Smooth muscle cell (in vitro differentiated cells): ENCODE measurements around the gene IER5. TPM values are rescaled to one million over a fixed set of nuclear protein-coding genes. Genes with fewer than 3 reads are reported as not detected.
A peak's percentile ranks its signal among the peaks of the same experiment; 100 is the strongest.

Experiments
- DNase-seq: peaks from one replicate; lab custom pipeline; 2025; ENCODE audit not compliant: unreplicated experiment; lab: John Stamatoyannopoulos, UW
- H2AFZ ChIP-seq: fragments of 200-600 bp; sonication (generic); 2 replicates; pipeline ENCODE4 v1.6.0; 2016; ENCODE audit warnings: antibody characterized with exemption, low read depth, mild to moderate bottlenecking
- H3F3A ChIP-seq: fragments of 200-600 bp; sonication (generic); 2 replicates; pipeline ENCODE4 v1.6.0; 2017; ENCODE audit warnings: antibody characterized with exemption, low read depth
- H3K27ac ChIP-seq: fragments of 200-600 bp; sonication (generic); 2 replicates; pipeline ENCODE4 v1.5.1; 2016; ENCODE audit warnings: low read depth, mild to moderate bottlenecking
- H3K27me3 ChIP-seq: fragments of 200-600 bp; sonication (generic); 2 replicates; pipeline ENCODE4 v1.6.1; 2016; ENCODE audit warnings: low read depth, mild to moderate bottlenecking
- H3K36me3 ChIP-seq: fragments of 200-600 bp; sonication (generic); 2 replicates; pipeline ENCODE4 v1.5.1; 2016; ENCODE audit warnings: low read depth
- H3K4me1 ChIP-seq: fragments of 200-600 bp; sonication (generic); 2 replicates; pipeline ENCODE4 v1.5.1; 2016; ENCODE audit warnings: low read depth
- H3K4me2 ChIP-seq: fragments of 200-600 bp; sonication (generic); 2 replicates; pipeline ENCODE4 v1.6.0; 2016; ENCODE audit warnings: mild to moderate bottlenecking
- H3K4me3 ChIP-seq: fragments of 200-600 bp; sonication (generic); 2 replicates; pipeline ENCODE4 v1.5.1; 2016; ENCODE audit warnings: mild to moderate bottlenecking
- H3K79me2 ChIP-seq: fragments of 200-600 bp; sonication (generic); 2 replicates; pipeline ENCODE4 v1.6.0; 2016; ENCODE audit warnings: low read depth, mild to moderate bottlenecking
- H3K9ac ChIP-seq: fragments of 200-600 bp; sonication (generic); 2 replicates; pipeline ENCODE4 v1.6.0; 2016; ENCODE audit warnings: low read depth
- H3K9me3 ChIP-seq: fragments of 200-600 bp; sonication (generic); replicated peaks from 2 replicates; pipeline ENCODE4 v1.5.1; 2016; ENCODE audit warnings: low read depth
- H4K20me1 ChIP-seq: fragments of 200-600 bp; sonication (generic); 2 replicates; pipeline ENCODE4 v1.6.0; 2016; ENCODE audit warnings: low read depth
- WGBS: methylation state at CpG from one replicate; pipeline ENCODE4 v1.1.7; 2016; ENCODE audit warnings: low lambda C conversion rate; 5-methylcytosine and 5-hydroxymethylcytosine counted together
- polyA plus RNA-seq: library from polyadenylated mRNA; unstranded; fragments of >200 nt; fragmentation: Nextera tagmentation; extraction: Ambion mirVana; gene quantifications from 2 replicates; pipeline ENCODE4 v1.2.1, GENCODE V29; 2016
- total RNA-seq: library from RNA; depleted of rRNA; stranded (reverse); fragments of >200 nt; gene quantifications from 2 replicates; pipeline ENCODE4 v1.2.3, GENCODE V29; 2014
- TF ChIP-seq, protein P1 (sequence below): fragments of 200-600 bp; sonication (generic); IDR thresholded peaks from 2 replicates; pipeline ENCODE4 v1.5.1; 2017; ENCODE audit warnings: borderline replicate concordance, mild to moderate bottlenecking, antibody characterized with exemption; ENCODE audit not compliant: insufficient read depth, poor library complexity, severe bottlenecking

The IER5 gene
- total and polyA plus RNA-seq, 2 experiments from 2014 or later, result 35.1 to 39.9 TPM

DNA sequence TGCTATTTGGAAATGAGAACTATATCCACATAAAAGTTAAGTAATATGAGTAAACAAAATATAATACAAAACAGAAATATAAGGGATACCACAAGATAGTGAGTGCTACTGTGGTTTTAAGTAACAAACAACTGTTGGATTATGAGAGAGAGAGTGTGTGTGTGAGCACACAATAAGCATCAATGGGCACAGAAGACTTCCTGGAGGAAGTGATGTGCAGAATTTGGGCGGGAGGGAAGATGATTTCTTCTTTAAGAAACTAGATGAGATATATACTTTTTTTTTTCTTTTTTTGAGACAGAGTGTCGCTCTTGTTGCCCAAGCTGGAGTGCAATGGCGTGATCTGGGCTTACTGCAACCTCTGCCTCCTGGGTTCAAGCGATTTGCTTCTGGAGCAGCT is 7.9 kb upstream of the IER5 start:
- H3K79me2 ChIP-seq, result no peaks in the 10 kb centered on the region
- H3K9ac ChIP-seq, result no peak overlapping the region
- TF ChIP-seq, protein P1, sequence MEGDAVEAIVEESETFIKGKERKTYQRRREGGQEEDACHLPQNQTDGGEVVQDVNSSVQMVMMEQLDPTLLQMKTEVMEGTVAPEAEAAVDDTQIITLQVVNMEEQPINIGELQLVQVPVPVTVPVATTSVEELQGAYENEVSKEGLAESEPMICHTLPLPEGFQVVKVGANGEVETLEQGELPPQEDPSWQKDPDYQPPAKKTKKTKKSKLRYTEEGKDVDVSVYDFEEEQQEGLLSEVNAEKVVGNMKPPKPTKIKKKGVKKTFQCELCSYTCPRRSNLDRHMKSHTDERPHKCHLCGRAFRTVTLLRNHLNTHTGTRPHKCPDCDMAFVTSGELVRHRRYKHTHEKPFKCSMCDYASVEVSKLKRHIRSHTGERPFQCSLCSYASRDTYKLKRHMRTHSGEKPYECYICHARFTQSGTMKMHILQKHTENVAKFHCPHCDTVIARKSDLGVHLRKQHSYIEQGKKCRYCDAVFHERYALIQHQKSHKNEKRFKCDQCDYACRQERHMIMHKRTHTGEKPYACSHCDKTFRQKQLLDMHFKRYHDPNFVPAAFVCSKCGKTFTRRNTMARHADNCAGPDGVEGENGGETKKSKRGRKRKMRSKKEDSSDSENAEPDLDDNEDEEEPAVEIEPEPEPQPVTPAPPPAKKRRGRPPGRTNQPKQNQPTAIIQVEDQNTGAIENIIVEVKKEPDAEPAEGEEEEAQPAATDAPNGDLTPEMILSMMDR, result no peak
- peaks cover 11% of the 10 kb centered on the region for H3K4me1 ChIP-seq
- H3K4me2 ChIP-seq, result no peak overlapping the region
- peaks cover 4% of the 10 kb centered on the region for H3F3A ChIP-seq
- H3K4me3 ChIP-seq, result no peak overlapping the region
- H3K27ac ChIP-seq, result no peak overlapping the region
- no peaks in the 10 kb centered on the region for H3K27me3 ChIP-seq
- H3K9me3 ChIP-seq, result no peaks in the 10 kb centered on the region
- no peak for DNase-seq
- no peak overlapping the region for H2AFZ ChIP-seq
- WGBS, result 91% methylated on average over 4 of the region's 4 CpGs
- H4K20me1 ChIP-seq, result no peaks in the 10 kb centered on the region
- no peaks in the 10 kb centered on the region for H3K36me3 ChIP-seq

DNA sequence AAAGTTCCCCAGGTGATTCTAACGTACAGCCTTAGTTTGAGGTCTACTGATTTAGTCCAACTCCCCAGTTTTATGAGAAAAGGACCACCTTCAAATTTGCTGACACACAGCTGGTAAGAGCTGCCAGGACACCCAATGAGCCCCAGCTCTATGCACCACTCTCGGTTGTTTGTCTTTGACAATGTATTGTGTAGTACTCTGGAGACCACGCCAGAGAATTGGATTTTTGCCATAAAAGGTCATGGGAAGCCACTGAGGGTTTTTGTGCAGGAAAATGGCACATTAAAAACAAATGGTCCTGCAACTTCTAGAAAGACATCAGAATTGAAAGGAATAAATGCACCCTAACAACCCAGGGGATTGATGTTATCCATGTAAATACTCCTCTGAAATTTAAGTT is 7.1 kb upstream of the IER5 start:
- DNase-seq, result no peak
- Histone ChIP-seq H3F3A (peaks cover 4% of the 10 kb centered on the region), H3K9me3 (no peaks in the 10 kb centered on the region), H4K20me1 (no peaks in the 10 kb centered on the region), H3K79me2 (no peaks in the 10 kb centered on the region), H3K4me1 (peaks cover 11% of the 10 kb centered on the region), H3K36me3 (no peaks in the 10 kb centered on the region), H3K9ac (no peak overlapping the region), H3K27me3 (no peaks in the 10 kb centered on the region), H2AFZ (no peak overlapping the region), H3K27ac (no peak overlapping the region), H3K4me2 (no peak overlapping the region), H3K4me3 (no peak overlapping the region)
- TF ChIP-seq, protein P1, result no peak
- 79% methylated on average over 3 of the region's 3 CpGs for WGBS

DNA sequence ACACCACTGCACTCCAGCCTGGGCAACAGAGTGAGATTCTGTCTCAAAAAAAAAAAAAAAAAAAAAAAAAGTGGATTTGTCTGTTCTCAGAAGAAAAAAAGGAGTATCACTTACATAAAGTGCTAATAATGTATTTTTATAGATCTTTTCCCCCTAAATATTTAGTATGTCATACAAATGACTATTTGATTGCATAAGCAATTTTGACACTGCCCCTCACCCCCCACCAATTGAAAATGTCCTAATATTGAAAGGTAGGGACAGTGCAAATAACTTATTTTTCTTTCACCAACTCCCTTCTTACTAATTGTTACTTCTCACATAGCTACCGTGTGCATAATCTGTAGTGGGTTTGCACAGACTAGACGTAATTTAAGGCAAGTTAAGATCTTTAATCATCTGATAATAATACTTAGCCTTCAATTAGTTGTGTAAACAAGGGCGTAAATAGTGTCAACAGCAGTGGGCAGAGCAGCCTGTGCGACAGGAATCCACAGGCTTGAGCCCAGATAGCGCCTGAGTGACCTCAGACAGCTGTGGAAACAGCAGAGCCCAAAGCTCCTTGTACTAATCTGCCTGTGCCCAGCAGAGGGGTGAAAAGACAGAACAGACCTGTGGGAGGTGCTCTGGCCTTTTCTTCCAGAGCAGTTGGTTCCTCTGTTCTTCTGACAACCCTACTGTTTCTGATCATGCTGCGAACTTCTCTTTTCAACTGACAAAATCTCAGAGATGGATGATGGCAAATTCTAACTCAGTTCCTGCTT is 4.5 kb upstream of the IER5 start:
- H3K4me2 ChIP-seq, result no peak overlapping the region
- no peaks in the 10 kb centered on the region for H3K79me2 ChIP-seq
- no peaks in the 10 kb centered on the region for H3K36me3 ChIP-seq
- no peaks in the 10 kb centered on the region for H3K4me1 ChIP-seq
- 22% methylated on average over 6 of the region's 6 CpGs for WGBS
- H2AFZ ChIP-seq, result peak overlapping the region; percentile 13
- H4K20me1 ChIP-seq, result peaks cover 4% of the 10 kb centered on the region
- TF ChIP-seq, protein P1, result no peak
- no peaks in the 10 kb centered on the region for H3F3A ChIP-seq
- no peaks in the 10 kb centered on the region for H3K27me3 ChIP-seq
- no peaks in the 10 kb centered on the region for H3K9me3 ChIP-seq
- no peak for DNase-seq
- H3K27ac ChIP-seq, result no peak overlapping the region
- H3K4me3 ChIP-seq, result no peak overlapping the region
- no peak overlapping the region for H3K9ac ChIP-seq

DNA sequence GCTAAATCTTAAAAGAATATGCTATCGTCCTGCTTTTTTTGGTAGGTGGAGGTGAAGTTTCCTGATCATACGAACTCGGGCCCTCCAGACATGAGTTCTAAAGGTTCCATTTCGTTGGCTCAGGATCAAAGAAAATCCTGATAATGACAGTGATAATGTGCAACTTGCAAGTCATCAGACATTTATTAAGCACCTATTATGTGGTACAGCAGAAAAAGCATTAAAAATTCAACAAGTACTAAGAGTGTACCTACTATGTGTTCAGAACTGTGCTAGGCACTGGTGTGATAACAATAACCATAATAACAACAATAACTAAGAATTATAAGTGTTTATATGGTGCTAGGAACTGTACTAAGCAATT is 3.9 kb upstream of the IER5 start:
- Histone ChIP-seq H3K4me3 (no peak overlapping the region), H4K20me1 (peaks cover 10% of the 10 kb centered on the region), H3F3A (no peaks in the 10 kb centered on the region), H3K9me3 (no peaks in the 10 kb centered on the region), H3K36me3 (no peaks in the 10 kb centered on the region), H2AFZ (peak overlapping the region; percentile 13), H3K4me1 (no peaks in the 10 kb centered on the region), H3K9ac (no peak overlapping the region), H3K4me2 (no peak overlapping the region), H3K27ac (no peak overlapping the region), H3K27me3 (no peaks in the 10 kb centered on the region), H3K79me2 (peaks cover 2% of the 10 kb centered on the region)
- 73% methylated on average over 4 of the region's 4 CpGs for WGBS
- TF ChIP-seq, protein P1, result no peak
- no peak for DNase-seq
